Measurements from ENCODE around the gene TMEM255B. TPM values are rescaled to one million over a fixed set of nuclear protein-coding genes. Genes with fewer than 3 reads are reported as not detected.

TMEM255B gene
- total and polyA plus RNA-seq, 2 donors (not counting 3 experiments of a cell fraction or from before 2014, with no cell fraction given), result 105 to 121 TPM

DNA sequence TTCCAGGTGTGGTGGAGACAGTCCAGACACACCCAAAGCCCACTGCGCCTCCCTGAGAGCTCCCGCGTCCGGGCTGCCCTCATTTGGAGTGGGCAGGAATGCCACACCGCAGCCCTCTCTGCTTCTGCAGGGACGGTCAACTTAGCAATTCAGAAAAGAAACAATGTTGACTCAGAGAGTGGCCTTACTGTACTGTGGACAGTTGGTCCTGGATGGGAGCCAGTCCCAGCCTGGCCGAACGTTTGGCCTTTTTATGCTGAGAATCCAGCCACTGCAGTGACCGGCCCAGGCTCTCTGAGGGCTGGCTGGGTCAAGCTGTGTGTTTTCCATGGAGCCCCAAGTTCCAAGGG, 97.7 kb downstream of the TMEM255B start:
- Histone ChIP-seq H3K4me2 (ENCODE audit: insufficient read depth, low read length) (no peak overlapping the region), H3K9ac (replicated peaks; ENCODE audit: extremely low read depth, insufficient read depth, low read length) (no peak overlapping the region), H3K27me3 (ENCODE audit: control insufficient read depth in 2 of 2, insufficient read depth in 2 of 2, low read length in 2 of 2) (no peaks in the 10 kb centered on the region), H3K9me1 (replicated peaks; ENCODE audit: control insufficient read depth, extremely low read depth, insufficient read depth, low read length) (no peaks in the 10 kb centered on the region), H3K79me2 (ENCODE audit: control insufficient read depth, insufficient read depth, low read length) (no peaks in the 10 kb centered on the region), H4K20me1 (replicated peaks; ENCODE audit: control insufficient read depth, extremely low read depth, insufficient read depth, low read length) (no peaks in the 10 kb centered on the region), H3K36me3 (ENCODE audit: control insufficient read depth in 2 of 2, extremely low read depth in 1 of 2, insufficient read depth in 2 of 2, low read length in 2 of 2) (no peaks in the 10 kb centered on the region), H3K9me3 (replicated peaks; ENCODE audit: control insufficient read depth, insufficient read depth, low read length) (no peaks in the 10 kb centered on the region), H3K4me3 (replicated peaks in 1 of 3; ENCODE audit: insufficient read depth in 1 of 3, low read depth in 1 of 3, low read length in 3 of 3) (no peak overlapping the region), H2AFZ (ENCODE audit: low read depth, low read length) (no peak overlapping the region), H3K27ac (ENCODE audit: insufficient read depth, low read depth, low read length) (no peak overlapping the region), H3K4me1 (ENCODE audit: control insufficient read depth, extremely low read depth, insufficient read depth, low read length) (no peaks in the 10 kb centered on the region)
- FAIRE-seq (peak; percentile 82), DNase-seq (ENCODE audit: low read depth, low spot score) (peak; percentile 62)
- dilution Hi-C loops (cut with MboI; ENCODE audit: extremely low pct_ligation_motif_present, low sequenced_read_pairs), result no loop called here
- CTCF ChIA-PET, result interaction anchor here (1.3 to 1.4 kb wide), 2 partner anchors 17 to 23 kb away, joined by 4 read pairs; no protein-coding TSS in a partner anchor
- POLR2A ChIA-PET, result no interaction called here
- TF ChIP-seq POLR2A (IDR thresholded peaks at IDR 0.05; ENCODE audit: low read depth, low read length), result no peak
- TF ChIP-seq GATA2 (IDR thresholded peaks at IDR 0.05; ENCODE audit: insufficient read depth, insufficient read length, low read depth, low read length), result no peak
- no peak for TF ChIP-seq MYC (IDR thresholded peaks at IDR 0.05; ENCODE audit: low read depth, low read length)
- TF ChIP-seq FOS (IDR thresholded peaks at IDR 0.05; ENCODE audit: borderline replicate concordance, insufficient read depth, low read length), result no peak
- TF ChIP-seq, protein P1, sequence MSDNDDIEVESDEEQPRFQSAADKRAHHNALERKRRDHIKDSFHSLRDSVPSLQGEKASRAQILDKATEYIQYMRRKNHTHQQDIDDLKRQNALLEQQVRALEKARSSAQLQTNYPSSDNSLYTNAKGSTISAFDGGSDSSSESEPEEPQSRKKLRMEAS (IDR thresholded peaks at IDR 0.05; ENCODE audit: insufficient read depth, insufficient read length), result no peak
- intact Hi-C loops (cut with micrococcal nuclease), result no loop called here
- BruUV-seq (replicated peaks), result no TSS peak

DNA sequence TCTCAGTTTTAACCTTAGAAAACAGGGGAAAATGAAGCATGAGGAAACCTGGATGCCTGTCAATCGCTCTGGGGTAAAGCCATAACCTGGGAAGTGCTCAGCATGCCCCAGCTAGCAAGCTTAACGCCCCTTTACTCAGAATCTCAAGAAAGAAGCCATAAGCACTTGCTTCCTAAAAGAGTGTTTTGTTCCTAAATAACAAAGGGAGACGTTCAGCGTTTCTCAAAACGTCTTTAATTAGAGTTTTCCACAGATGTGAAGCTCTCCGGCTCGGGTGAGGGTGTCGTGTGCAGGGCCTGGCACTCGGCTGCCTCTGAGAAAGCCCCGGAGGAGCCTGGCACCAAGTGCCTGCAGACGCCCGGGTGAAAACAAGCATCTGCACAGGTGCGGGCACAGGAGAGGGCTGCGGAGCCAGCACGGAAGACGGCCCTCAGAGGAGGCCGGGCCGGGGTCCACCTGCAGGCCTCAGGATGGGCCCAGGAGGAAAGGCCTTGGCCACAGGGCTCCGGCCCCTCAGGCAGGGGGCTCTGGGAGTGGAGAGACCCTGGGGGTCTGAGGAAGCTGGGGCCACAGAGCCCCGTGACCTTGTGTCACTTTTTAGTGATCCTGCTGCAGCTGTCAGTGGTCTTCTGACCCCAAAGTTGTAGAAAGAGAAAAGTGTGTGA, 98.6 kb downstream of the TMEM255B start:
- intact Hi-C loops (cut with micrococcal nuclease) (no loop called here), dilution Hi-C loops (cut with MboI; ENCODE audit: extremely low pct_ligation_motif_present, low sequenced_read_pairs) (no loop called here)
- BruUV-seq (replicated peaks), result no TSS peak
- POLR2A ChIA-PET, result interaction anchor here (0.7 kb wide), 1 partner anchor 20 kb away, joined by 3 read pairs; no protein-coding TSS in a partner anchor
- Histone ChIP-seq H3K9me1 (replicated peaks; ENCODE audit: control insufficient read depth, extremely low read depth, insufficient read depth, low read length) (no peaks in the 10 kb centered on the region), H3K79me2 (ENCODE audit: control insufficient read depth, insufficient read depth, low read length) (no peaks in the 10 kb centered on the region), H3K9ac (replicated peaks; ENCODE audit: extremely low read depth, insufficient read depth, low read length) (no peak overlapping the region), H3K27me3 (ENCODE audit: control insufficient read depth in 2 of 2, insufficient read depth in 2 of 2, low read length in 2 of 2) (no peaks in the 10 kb centered on the region), H3K4me3 (replicated peaks in 1 of 3; ENCODE audit: insufficient read depth in 1 of 3, low read depth in 1 of 3, low read length in 3 of 3) (no peak overlapping the region), H3K27ac (ENCODE audit: insufficient read depth, low read depth, low read length) (no peak overlapping the region), H3K9me3 (replicated peaks; ENCODE audit: control insufficient read depth, insufficient read depth, low read length) (no peaks in the 10 kb centered on the region), H3K4me2 (ENCODE audit: insufficient read depth, low read length) (no peak overlapping the region), H2AFZ (ENCODE audit: low read depth, low read length) (no peak overlapping the region), H4K20me1 (replicated peaks; ENCODE audit: control insufficient read depth, extremely low read depth, insufficient read depth, low read length) (no peaks in the 10 kb centered on the region), H3K4me1 (ENCODE audit: control insufficient read depth, extremely low read depth, insufficient read depth, low read length) (peaks cover under 1% of the 10 kb centered on the region), H3K36me3 (ENCODE audit: control insufficient read depth in 2 of 2, extremely low read depth in 1 of 2, insufficient read depth in 2 of 2, low read length in 2 of 2) (no peaks in the 10 kb centered on the region)
- TF ChIP-seq POLR2A (IDR thresholded peaks at IDR 0.05; ENCODE audit: low read depth, low read length) (no peak), GATA2 (IDR thresholded peaks at IDR 0.05; ENCODE audit: insufficient read depth, insufficient read length, low read depth, low read length) (no peak), EZH2 (IDR thresholded peaks at IDR 0.05; ENCODE audit: borderline replicate concordance, low read depth, low read length, severe bottlenecking) (no peak), FOS (IDR thresholded peaks at IDR 0.05; ENCODE audit: borderline replicate concordance, insufficient read depth, low read length) (no peak), POLR2AphosphoS5 (IDR thresholded peaks at IDR 0.05; ENCODE audit: insufficient read depth, low read depth, low read length) (no peak), JUN (IDR thresholded peaks at IDR 0.05; ENCODE audit: borderline replicate concordance, insufficient read depth, insufficient read length, low read depth) (no peak), MYC (IDR thresholded peaks at IDR 0.05; ENCODE audit: low read depth, low read length) (no peak)
- TF ChIP-seq, protein P1 (IDR thresholded peaks at IDR 0.05; ENCODE audit: insufficient read depth, insufficient read length), result no peak
- CTCF ChIA-PET, result interaction anchor here (1.3 to 1.4 kb wide), 2 partner anchors 16 to 22 kb away, joined by 4 read pairs; no protein-coding TSS in a partner anchor
- FAIRE-seq (no peak), DNase-seq (ENCODE audit: low read depth, low spot score) (no peak)
